Loucy (cell line): Measurements from ENCODE around the gene LIMS1.
"Not testable (repeated sequence)": the region's sequence is repeated elsewhere in the genome, so short reads cannot be mapped to it uniquely, and the experiment has no call there.

Source experiments
- EZH2phosphoT487 ChIP-seq: fragments of 200-600 bp; IDR thresholded peaks from 2 replicates; pipeline ENCODE4 v1.6.1; 2018; ENCODE audit warnings: antibody characterized with exemption, mild to moderate bottlenecking, moderate library complexity, borderline replicate concordance
- TF ChIP-seq, protein P1 (sequence below): fragments of 200-600 bp; sonication (generic); conservative IDR thresholded peaks from 2 replicates; pipeline ENCODE4 v1.5.1; 2014; ENCODE audit warnings: mild to moderate bottlenecking, antibody characterized with exemption, low read length

DNA sequence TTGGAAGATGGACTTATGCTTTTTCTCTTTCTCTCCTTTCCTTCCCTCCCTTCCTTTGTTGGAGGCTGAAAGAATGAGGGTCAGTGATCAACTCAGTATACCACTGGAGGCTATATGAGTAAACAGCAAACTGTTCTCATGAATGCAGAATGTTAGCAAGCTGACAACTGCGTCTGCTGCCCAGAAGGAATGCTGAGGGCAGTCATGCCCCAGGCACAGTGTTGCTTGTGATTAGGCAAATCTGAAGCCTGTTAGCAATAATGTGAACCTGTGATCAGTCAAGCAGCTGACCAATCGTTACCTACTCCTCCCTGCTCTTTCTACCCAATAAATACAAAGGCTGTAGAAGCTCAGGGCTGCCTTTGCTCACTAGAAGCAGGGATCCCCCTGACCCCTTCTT, 22.3 kb downstream of the LIMS1 start:
- TF ChIP-seq, protein P1, sequence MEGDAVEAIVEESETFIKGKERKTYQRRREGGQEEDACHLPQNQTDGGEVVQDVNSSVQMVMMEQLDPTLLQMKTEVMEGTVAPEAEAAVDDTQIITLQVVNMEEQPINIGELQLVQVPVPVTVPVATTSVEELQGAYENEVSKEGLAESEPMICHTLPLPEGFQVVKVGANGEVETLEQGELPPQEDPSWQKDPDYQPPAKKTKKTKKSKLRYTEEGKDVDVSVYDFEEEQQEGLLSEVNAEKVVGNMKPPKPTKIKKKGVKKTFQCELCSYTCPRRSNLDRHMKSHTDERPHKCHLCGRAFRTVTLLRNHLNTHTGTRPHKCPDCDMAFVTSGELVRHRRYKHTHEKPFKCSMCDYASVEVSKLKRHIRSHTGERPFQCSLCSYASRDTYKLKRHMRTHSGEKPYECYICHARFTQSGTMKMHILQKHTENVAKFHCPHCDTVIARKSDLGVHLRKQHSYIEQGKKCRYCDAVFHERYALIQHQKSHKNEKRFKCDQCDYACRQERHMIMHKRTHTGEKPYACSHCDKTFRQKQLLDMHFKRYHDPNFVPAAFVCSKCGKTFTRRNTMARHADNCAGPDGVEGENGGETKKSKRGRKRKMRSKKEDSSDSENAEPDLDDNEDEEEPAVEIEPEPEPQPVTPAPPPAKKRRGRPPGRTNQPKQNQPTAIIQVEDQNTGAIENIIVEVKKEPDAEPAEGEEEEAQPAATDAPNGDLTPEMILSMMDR, result not testable (repeated sequence)
- TF ChIP-seq EZH2phosphoT487, result not testable (repeated sequence)
